B cell (primary cell): Measurements from ENCODE around the gene CD151. TPM values are rescaled to one million over a fixed set of nuclear protein-coding genes. Genes with fewer than 3 reads are reported as not detected.

Experiments used
- ATAC-seq: fragments of 200-7000 bp; cut with Tn5 transposase; one replicate; pipeline ENCODE4 v1.10.0; 2021; ENCODE audit warnings: low read depth, mild to moderate bottlenecking, moderate number of reproducible peaks, moderate library complexity
- CTCF ChIA-PET: fragments of 350-600 bp; sonication (Branson Sonifier 250); formaldehyde crosslinking; loops from one replicate; lab custom pipeline; 2021; ENCODE audit warnings: antibody characterized with exemption, inconsistent platforms; lab: Charles Lee
- POLR2A ChIA-PET: fragments of 350-600 bp; sonication (Branson Sonifier 250); formaldehyde crosslinking; loops from one replicate; lab custom pipeline; 2021; ENCODE audit warnings: antibody characterized with exemption; lab: Charles Lee
- DNase-seq: peaks from one replicate; pipeline ENCODE4 v3.0.0; 2013
- H2AFZ ChIP-seq: 2 replicates; pipeline ENCODE4 v1.6.1; 2012; ENCODE audit warnings: mild to moderate bottlenecking, low read depth, low read length; ENCODE audit not compliant: insufficient read depth, poor library complexity, severe bottlenecking
- H3K27ac ChIP-seq, 2 donors: 1 replicate in 1 of 2; 2 replicates in 1 of 2; pipeline ENCODE4 v1.5.1; 2012 to 2013; ENCODE audit warnings: low read length in 2 of 2, mild to moderate bottlenecking in 2 of 2, moderate library complexity in 1 of 2
- H3K27me3 ChIP-seq, 4 experiments: fragments of 200-600 bp in 1 of 4; sonication (generic) in 1 of 4; replicated peaks in 1 of 4; 1 replicate in 2 of 4; 2 replicates in 2 of 4; pipeline versions ENCODE4 v1.6.1 to v1.7.0; 2013 to 2016; ENCODE audit warnings: low read length in 3 of 4, mild to moderate bottlenecking in 2 of 4, mixed read lengths in 1 of 4, moderate library complexity in 1 of 4; ENCODE audit not compliant: insufficient read depth in 4 of 4, control insufficient read depth in 3 of 4; ENCODE audit errors: control extremely low read depth in 1 of 4
- H3K36me3 ChIP-seq, 2 experiments: replicated peaks in 1 of 2; 1 replicate in 1 of 2; 2 replicates in 1 of 2; pipeline versions ENCODE4 v1.6.1 to v1.7.1; 2013; ENCODE audit warnings: low read length in 1 of 2; ENCODE audit not compliant: insufficient read depth in 2 of 2, control insufficient read depth in 1 of 2; ENCODE audit errors: control extremely low read depth in 1 of 2, extremely low read depth in 1 of 2
- H3K4me1 ChIP-seq, 2 donors: fragments of 200-600 bp in 1 of 2; sonication (generic) in 1 of 2; 1 replicate in 1 of 2; 2 replicates in 1 of 2; pipeline versions ENCODE4 v1.5.1 to v1.6.1; 2013 to 2017; ENCODE audit warnings: low read length in 2 of 2; ENCODE audit not compliant: control insufficient read depth in 2 of 2, insufficient read depth in 2 of 2
- H3K4me2 ChIP-seq: replicated peaks from 2 replicates; pipeline ENCODE3; 2012; ENCODE audit warnings: mild to moderate bottlenecking, low read depth, low read length; ENCODE audit not compliant: poor library complexity, severe bottlenecking
- H3K4me3 ChIP-seq, 5 experiments: fragments of 200-600 bp in 1 of 5; sonication (generic) in 1 of 5; 1 replicate in 3 of 5; 2 replicates in 2 of 5; pipeline versions ENCODE4 v1.5.1 to v1.7.0; 2011 to 2016; ENCODE audit warnings: low read length in 4 of 5, mild to moderate bottlenecking in 4 of 5, low read depth in 2 of 5, control low read depth in 1 of 5, moderate library complexity in 1 of 5; ENCODE audit not compliant: insufficient read depth in 1 of 5; ENCODE audit errors: control extremely low read depth in 1 of 5, extremely low read depth in 1 of 5
- H3K79me2 ChIP-seq: fragments of 200-600 bp; sonication (generic); one replicate; pipeline ENCODE4 v1.6.0; 2016; ENCODE audit warnings: low read length; ENCODE audit not compliant: control insufficient read depth, insufficient read depth
- H3K9ac ChIP-seq: fragments of 200-600 bp; sonication (generic); 2 replicates; pipeline ENCODE4 v1.6.1; 2017; ENCODE audit warnings: mild to moderate bottlenecking, low read length, moderate library complexity
- H3K9me3 ChIP-seq, 3 donors: one replicate each; pipeline versions ENCODE4 v1.6.1 to v1.7.1; 2013; ENCODE audit warnings: low read length in 2 of 3; ENCODE audit not compliant: control insufficient read depth in 2 of 3, insufficient read depth in 1 of 3; ENCODE audit errors: control extremely low read depth in 1 of 3
- H4K20me1 ChIP-seq: 2 replicates; pipeline ENCODE4 v1.6.0; 2012; ENCODE audit warnings: mild to moderate bottlenecking, low read length; ENCODE audit not compliant: insufficient read depth, control insufficient read depth, poor library complexity, severe bottlenecking
- H3K27ac Mint-ChIP-seq: one replicate; pipeline ENCODE4 v1.8.0; 2021; ENCODE audit warnings: mixed read lengths
- H3K27me3 Mint-ChIP-seq: one replicate; pipeline ENCODE4 v1.8.0; 2021; ENCODE audit warnings: mixed read lengths
- H3K4me1 Mint-ChIP-seq: one replicate; pipeline ENCODE4 v1.8.0; 2021; ENCODE audit warnings: mixed read lengths
- H3K4me3 Mint-ChIP-seq: one replicate; pipeline ENCODE4 v1.8.0; 2021; ENCODE audit warnings: mixed read lengths
- H3K9me3 Mint-ChIP-seq: one replicate; pipeline ENCODE4 v1.8.0; 2022; ENCODE audit warnings: mixed read lengths; ENCODE audit not compliant: insufficient read depth
- CTCF ChIP-seq: fragments of 200-600 bp; IDR thresholded peaks from one replicate; pipeline ENCODE4 v1.8.0; 2022; ENCODE audit warnings: antibody characterized with exemption, mild to moderate bottlenecking
- EZH2 ChIP-seq: IDR thresholded peaks from 2 replicates; pipeline ENCODE4 v1.6.1; 2012; ENCODE audit warnings: borderline replicate concordance, low read depth, mild to moderate bottlenecking, moderate library complexity, low read length; ENCODE audit not compliant: insufficient read depth, poor library complexity, severe bottlenecking
- WGBS: methylation state at CpG from one replicate; pipeline ENCODE4 v1.1.5; 2013; ENCODE audit warnings: missing lambda C conversion rate; ENCODE audit not compliant: insufficient coverage; 5-methylcytosine and 5-hydroxymethylcytosine counted together
- intact Hi-C: fragments of 100-400 bp; cut with micrococcal nuclease; formaldehyde crosslinking; loops from one replicate; pipeline ENCODE4 v1.10.0; 2022
- polyA plus RNA-seq: library from polyadenylated mRNA; depleted of rRNA; stranded (reverse); fragments of >200 nt; gene quantifications from 2 replicates; pipeline ENCODE4 v1.2.3, GENCODE V29; 2012
- total RNA-seq, 2 donors: library from RNA; stranded (reverse); fragments of 120-200 nt in 1 of 2; gene quantifications; 1 replicate in 1 of 2; 2 replicates in 1 of 2; pipeline versions ENCODE4 v1.2.3 to v1.2.4, GENCODE V29; 2013 to 2022

The CD151 gene
- total and polyA plus RNA-seq, 2 donors (not counting 1 experiment from before 2014, with no cell fraction given), result 24.4 to 25.5 TPM

GRCh38 chr11:853682-854448 lies 21.1 kb downstream of the CD151 start:
- peaks cover 4% of the 10 kb centered on the region for H4K20me1 ChIP-seq
- no peak for ATAC-seq

More at GRCh38 chr11:853682-854448, 21.1 kb downstream of the CD151 start:
- H3K27ac Mint-ChIP-seq, result no peak overlapping the region
- no peak overlapping the region for H3K9ac ChIP-seq
- peaks cover 4 to 5% of the 10 kb centered on the region in 2 donors for H3K4me1 ChIP-seq
- no peak overlapping the region for H2AFZ ChIP-seq
- intact Hi-C loops, result no loop called here
- ChIA-PET CTCF (no interaction called here), POLR2A (no interaction called here)
- peaks cover 1% of the 10 kb centered on the region for H3K4me1 Mint-ChIP-seq
- no peak overlapping the region for H3K4me2 ChIP-seq
- no peaks in the 10 kb centered on the region for H3K9me3 ChIP-seq
- H3K9me3 Mint-ChIP-seq, result no peaks in the 10 kb centered on the region
- no peak overlapping the region for H3K4me3 ChIP-seq
- peaks cover 3% of the 10 kb centered on the region for H3K27me3 Mint-ChIP-seq
- no peak overlapping the region for H3K4me3 Mint-ChIP-seq
- no peaks in the 10 kb centered on the region for H3K79me2 ChIP-seq
- H3K27me3 ChIP-seq, result peaks cover 0 to 6% (median 0%) of the 10 kb centered on the region in 4 experiments
- TF ChIP-seq CTCF (no peak), EZH2 (no peak)
- H3K36me3 ChIP-seq, result no peaks in the 10 kb centered on the region
- no peak overlapping the region for H3K27ac ChIP-seq
- no peak for DNase-seq
- WGBS, result 94% methylated on average over 23 of the region's 27 CpGs
